Activated CD4-positive, alpha-beta T cell treated with anti-CD3 and anti-CD28 coated beads for 48 hours (primary cell): ENCODE data around the gene RFTN1.

Experiments
- DNase-seq: peaks from one replicate; pipeline ENCODE4 v3.0.0-alpha.2; 2020

Gene RFTN1

DNA sequence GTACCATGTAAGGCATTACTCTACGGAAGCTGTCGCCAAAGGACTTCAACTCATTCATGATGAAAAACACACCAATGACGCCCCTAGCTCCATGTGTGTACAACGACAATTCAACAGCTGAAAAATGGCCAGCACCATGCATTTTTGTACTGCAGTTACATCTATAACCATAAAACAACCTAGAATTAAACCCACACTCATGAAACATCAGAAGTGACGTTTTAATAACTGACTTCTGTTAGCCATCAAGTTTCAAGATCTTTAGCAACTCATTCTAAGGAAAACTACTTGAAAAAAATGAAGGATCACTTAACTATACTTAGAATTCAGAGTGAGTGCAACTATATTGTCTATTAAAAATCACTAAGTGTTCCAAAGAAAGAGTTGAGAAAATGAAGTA is 84.9 kb downstream of the RFTN1 start:
- no peak for DNase-seq

DNA sequence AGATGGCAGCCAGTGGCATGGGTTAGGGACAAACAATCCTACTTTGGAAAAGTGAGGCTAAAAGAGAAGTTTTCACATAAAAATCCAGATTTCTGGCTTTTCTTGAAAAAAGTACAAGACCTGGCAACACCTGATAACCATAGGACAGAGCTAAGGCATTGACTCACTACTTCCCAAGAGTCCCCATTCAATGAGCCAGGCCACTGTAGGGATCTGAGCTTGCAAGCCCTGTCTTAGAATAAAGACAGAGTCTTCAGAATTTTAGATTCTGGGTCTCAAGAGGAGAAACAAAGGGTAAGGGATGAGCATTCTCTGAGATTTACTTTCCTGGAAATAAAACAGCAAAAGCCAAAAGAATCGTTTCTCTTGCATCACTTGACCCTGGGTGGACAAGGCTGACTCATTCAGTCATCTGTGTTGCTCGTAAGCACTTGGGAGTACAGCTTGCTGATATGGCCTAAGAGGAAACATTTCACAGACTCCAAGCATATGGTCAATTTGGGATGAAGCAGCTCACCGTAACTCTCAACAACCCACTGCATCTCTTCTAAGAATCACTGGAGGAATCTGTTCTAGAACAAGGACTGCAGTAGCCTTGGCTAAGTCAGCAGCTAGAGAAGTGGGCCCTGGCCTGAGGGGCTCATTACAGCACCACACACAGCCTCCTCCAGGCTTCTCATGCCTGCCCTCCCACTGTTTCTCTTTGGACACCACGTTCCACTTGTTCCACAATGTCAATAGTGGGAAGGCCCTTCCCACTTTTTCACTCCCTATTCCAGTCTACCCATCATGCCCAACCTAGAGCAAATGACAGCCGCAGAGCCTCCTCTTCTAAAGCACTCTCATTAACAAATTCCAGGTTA is 86.2 kb downstream of the RFTN1 start:
- no peak for DNase-seq

DNA sequence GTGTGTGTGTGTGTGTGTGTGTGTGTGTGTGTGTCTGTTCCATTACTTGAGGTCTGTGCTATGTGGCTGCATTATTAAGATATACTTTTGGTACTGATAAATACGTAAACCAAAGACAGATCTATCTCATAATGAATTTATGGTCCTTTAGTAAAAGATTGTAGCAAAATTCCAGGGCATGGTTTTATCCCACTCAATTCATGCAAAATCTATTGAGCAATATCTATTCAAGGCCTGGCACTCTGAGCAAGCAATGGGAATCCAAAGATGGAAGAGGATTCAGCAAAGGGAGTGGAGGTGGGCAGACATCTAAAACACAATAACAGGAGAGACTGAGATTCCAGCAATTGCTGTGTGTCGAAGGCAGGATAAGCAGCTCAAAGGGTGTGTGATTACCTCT is 86.8 kb downstream of the RFTN1 start:
- DNase-seq = no peak

DNA sequence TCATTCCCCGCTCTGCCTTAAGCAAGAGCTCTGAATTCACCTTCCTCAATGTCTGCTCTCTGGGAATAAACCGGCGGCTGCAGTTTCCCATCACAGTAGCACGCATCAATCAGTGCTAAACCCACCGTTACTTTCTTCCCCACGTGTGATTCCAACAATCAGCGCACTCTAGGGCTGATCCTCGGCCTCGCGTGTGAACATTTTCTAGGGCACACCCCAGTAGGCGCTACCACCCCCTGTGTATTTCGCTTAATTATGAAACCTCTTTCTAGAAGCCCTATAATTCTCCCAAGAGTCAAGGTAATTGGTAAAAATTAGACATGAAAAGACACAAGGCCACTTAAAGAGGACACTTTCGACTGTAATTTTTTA is 87.5 kb downstream of the RFTN1 start:
- no peak for DNase-seq

DNA sequence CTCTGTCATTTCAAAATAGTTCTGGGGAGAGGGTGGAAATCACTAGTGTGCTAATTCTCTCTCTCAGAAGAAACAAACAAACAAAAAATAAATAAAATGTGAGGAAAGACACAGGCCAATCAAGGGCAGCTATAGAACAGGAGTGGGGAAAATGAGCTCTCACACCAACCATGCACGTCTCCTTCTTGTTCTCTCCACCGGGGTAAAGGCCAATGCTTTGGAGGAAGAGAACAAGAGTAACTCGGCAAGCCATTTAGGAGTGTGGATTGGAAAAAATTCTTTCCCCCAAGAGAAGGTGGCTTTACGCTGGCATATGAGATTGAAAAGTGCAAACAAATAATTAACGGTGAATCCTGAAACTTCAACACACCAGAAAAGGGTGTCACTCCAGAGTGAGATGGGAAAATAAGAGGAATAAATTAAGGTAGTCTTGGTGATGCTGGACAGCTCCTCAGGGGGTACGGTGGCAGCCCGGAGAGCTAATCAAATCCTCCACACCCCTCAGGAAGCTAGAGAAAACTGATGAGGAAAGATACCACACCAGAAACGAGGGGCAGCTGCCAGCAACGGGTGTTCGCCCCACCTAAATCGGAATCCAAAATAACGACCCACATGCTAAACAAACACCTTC is 88.0 kb downstream of the RFTN1 start:
- DNase-seq = no peak

DNA sequence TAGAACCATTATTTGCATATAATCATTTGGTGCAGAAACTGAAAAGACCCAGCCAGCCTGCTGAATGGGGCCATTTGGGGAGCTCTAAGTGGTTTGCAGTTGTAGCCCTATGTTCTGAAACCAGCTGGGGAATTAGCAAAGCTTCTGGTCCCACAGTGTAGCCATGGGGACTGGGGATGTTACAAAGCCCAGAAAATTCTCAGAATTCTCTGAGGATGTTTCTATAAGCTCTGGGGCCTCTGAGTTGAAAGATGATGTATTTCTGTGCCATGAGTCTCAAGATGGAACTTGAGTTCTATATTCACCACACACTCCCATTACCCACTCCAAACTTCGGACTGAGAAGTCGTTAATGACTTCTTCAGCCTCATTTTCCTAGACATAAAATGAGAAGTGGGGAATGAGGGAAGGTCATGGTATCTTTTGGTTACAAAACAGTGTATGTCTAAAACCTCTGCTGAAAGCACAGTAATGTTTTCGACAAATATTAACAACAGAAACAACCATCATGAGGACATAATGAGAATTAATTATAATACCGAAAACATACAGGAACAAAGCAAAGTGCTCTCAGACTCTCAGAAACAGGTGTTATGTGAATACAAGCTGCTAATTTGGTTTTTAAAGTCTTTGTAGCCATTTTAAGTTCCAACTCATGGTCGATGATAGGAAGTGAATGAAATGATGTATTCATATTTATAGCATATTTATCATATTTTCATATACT is 89.4 kb downstream of the RFTN1 start:
- no peak for DNase-seq

DNA sequence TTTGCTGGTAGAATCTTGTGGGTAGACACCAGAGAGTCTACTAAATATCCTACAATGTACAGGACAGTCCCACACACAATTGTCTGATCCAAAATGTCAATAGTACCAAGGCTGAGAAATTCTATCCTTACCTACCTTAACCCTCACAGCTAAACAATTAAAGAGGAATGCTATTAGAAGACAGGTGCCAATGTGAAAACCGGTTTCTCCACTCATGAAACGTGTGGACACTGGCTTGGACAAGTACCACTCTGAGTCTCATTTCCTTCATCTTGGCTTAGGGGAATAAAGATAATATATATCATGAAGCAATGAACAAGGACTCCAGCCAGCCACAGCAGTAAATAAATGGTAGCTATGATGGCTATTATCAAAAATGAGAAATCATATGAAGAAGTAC is 90.2 kb downstream of the RFTN1 start:
- no peak for DNase-seq

DNA sequence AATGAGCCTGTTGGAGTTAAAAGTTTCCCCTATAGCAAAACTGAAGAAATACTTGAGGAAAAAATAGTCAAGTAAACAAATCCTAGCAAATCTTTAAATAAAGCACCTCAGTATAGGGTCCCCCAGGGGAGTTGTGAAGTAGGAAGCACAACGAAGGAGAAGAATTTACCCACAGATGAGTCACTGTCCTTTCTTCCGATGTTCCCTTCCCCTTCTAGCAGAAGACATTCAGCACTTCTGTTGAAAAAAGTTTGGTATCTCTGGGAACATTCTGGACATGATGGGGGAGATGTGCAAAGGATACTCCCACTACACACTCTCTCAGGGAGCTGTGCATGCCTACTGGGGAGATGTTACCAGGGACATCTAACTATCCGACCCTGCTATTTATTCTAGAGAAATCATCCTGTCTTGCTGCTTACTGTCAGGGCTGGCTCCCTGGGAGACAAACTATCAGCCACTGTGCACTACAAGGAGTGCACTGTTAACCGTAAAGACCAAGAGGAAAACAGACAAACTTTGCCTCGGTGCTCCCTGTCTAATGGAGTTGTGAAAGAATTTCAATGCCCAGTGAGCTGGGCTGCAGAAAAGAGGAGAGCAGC is 93.8 kb downstream of the RFTN1 start:
- no peak for DNase-seq

DNA sequence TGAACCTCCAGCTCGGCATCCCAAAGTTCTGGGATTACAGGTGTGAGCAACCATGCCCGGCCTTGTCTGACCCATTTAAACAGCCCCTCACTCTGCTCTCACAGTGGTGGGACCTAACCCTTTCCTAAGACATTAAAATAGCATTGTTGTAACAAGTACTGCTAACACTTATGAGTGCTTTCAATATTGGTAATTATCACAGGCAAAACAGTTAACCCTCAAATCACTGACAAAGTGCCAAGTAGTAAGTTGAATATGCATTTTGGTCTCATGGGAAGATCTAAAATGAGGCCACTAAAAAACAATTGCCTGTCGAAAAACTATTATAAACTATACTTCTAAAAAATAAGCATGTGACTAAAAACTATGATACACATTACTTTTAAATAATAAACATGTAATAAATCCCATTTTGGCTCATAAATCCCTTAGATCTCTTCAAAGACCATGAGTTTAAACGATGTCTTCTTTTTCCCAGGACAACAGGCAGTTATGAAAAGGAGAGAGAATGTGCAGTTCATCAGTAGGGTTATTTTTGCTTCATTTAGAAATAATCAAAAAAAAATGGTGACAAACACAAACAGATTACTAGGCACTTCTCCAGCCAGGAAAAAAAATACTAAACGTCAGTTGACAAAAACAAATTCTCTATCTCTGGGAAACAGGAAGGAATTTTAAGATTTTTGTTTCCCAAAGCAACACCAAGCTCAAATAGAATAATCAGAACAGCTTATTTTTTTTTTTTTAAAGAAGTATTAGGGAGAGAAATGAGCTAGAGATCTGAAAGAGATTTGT is 95.4 kb downstream of the RFTN1 start:
- DNase-seq = no peak

DNA sequence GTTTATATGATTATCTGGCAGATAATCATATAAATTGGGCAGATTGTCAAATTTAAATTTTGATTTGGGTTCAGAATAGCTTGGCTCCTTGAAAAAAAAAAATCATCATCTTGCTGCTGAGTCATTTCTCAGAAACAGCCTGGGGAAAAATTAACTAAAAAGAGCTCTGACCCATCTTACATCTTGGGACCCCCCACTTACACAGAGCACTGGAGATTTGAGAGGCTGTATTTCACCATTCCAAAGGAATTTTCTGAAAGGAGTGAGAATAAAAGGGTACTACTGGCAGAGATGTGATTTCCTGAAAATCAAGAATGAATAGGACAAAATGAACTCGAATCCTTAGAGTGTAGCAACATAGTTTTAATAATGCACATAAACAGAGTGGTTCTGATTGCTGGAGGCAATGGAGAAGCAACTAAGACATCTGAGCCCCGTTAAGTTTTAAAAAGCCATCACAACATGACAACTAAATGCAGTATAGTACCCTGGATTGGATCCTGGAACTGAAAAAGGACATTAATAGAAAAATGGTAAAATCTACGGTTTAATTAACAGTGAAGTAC is 97.5 kb downstream of the RFTN1 start:
- DNase-seq = no peak

DNA sequence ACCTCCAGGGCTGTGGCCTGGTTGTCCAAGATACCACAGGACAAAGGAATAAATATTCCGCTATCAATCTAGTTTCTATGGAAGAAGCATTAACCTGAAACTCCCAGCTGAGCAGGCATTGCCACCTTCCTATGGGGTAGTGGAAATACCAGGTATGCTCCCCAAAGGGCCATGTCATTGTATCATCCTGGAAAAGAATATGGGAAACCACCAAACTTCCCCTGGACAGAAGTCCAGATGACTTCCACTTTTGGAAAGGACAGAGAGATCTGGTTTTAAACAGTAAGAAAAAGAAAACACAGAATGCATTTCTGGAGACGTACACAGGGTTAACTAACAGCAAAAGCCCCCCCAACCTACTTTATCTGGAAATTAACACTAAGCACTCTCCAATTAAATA is 100.2 kb downstream of the RFTN1 start:
- no peak for DNase-seq

DNA sequence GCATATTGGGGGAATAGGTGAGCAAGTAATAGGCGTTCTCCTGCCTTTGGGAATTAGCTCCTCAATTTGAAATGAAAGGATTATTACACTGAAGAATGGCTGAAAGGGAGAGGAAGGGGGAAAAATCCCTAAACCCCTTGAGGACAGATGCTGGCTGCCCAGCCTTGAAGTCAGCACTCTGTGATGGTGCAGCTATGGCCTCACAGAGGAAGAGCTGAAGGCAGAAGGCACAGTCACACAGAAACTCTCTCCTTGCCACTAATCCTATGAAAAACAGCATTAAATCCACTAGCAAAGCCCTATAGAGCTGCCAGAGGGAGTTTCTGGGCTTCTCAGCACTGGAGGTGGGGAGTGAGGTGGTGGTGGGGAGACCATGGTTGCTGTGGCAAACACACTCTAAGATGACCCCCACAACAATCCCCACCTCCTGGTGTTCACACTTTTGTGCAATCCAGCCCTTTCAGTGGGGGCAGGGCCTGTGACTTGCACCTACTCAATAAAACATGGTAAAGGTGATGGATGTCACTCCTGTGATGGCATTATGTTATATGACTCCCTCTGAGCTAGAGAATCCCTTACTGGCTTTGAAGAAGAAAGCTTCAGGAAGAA is 101.2 kb downstream of the RFTN1 start:
- no peak for DNase-seq

DNA sequence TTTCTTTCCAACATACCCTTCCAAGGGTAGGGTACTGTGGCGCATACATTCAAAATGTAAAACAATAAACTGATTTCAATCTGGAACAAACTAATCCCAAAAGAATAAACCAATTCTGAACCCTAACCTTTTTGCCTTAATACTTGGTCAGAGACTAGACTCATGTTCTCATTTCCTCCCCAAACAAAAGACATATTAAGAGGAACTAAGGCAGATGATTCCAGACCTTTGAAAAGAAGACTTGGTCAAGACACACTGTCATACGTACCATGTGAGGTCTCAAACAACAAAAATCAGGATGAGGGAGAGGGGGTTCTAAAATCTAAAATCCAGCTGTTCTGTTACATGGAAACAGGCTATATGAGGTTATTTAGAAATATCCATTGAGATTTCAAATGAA is 102.1 kb downstream of the RFTN1 start:
- DNase-seq = no peak

DNA sequence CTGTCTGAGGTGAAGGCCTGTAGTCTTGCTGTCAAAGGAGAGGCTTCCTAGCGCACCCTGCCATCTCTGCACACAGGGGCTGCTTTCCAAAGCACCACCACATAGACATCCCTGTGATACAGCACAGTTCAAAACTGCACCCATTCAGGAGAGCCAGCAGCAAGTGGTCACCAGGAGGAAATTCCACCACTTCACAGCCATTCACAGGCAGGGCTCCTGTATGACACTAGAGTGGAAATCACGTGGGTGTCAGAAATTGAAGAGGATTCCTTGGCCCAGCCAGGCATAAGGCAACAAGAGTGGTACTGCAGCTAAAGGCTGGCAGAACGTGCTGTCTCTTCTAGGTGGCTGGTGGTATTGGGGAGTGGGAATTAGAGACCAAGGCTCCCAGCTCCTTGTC is 102.8 kb downstream of the RFTN1 start:
- no peak for DNase-seq

DNA sequence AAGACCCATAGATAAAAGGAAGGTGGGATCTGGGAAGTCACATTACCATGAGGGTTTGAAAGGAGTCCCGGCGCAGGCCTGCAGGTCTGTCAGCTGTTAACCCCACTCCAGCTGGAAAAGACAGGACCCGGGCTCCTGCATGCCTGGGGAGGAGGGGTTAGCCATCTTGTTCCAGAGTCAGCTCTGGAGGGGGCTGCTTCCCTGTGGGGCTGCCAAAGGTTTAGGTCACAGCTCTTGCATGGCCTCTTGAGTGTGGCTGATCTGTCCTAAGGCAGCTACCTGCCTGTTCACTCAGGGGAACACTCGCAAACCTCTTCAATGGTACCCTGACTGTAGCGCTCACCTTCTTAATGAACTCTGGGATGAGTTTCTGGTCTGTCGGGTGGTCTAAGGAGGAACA is 104.5 kb downstream of the RFTN1 start:
- no peak for DNase-seq

DNA sequence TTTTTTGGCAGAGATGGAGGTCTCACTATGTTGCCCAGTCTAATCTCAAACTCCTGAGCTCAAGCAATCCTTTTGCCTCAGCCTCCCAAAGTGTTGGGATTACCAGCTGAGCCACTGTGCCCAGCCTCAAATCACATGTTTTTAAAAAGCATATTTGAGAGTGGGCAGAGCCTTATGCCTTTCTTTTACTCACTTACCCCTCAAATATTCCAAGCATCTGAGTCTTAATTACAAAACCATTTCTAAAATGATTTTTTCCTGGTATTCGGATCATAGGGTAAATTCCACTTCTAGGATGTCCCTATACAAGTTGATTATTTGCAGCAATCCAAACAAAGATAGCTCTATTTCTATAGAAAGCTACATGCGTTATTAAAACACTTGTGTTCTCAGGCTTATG is 106.1 kb downstream of the RFTN1 start:
- DNase-seq = no peak

DNA sequence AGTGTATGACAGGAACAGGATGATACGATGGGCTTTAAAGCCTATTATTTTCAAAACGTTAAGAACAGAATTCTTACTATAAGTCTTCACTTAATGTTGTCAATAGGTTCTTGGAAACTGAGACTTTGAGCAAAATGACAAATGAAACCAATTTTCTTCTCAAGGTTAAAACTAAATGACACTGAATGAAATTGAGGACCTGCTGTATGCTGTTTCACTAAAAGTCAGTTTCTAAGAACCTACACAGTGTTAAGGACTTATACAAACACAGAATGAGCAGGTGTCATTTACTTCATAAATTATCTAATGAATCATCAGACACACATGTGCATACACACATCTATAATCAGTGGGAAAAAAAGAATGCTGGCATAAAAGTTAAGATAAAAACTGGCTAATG is 106.9 kb downstream of the RFTN1 start:
- DNase-seq = no peak

DNA sequence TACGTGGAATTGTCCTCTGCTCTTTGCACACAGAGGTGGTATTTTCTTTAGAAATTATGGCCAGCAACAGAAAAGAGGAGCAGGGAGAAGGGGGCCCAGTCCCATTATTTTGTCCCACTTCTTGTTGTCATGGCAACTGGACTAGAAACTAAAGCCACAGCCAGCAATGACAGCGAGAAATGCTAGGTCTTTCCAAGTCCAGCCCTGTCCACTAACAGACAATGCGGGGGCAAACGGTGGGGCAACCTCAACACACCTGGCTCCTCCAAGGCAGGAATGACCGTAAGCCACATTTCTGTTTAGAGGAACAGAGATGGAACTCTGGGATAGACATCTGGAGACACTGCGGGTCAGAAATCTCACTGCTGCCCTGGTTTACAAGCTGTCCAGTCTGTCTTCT is 107.3 kb downstream of the RFTN1 start:
- no peak for DNase-seq

DNA sequence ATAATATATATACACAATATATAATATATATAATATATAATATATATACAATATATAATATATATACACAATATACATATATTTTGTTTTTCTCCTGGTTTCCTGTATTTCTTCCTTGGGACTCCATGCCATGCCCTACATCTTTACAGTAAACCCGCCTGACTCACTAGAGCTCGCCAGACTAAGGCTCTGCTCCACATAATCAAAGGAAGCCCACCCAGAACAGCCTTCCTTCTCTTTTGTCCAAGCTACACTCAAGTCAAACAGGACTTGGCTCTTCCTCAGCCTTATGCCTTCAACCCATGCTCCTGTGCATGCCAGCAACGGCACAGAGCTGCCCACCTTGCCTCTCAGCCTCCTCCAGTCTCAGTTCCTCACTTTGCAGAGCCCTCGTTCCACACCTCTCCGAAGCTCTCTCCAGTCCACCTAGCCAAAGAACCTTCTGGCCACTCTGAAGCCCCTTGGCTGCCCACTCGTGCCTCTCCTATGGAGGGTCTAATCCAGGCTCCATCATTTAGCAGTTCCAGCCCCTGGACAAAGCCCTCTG is 109.1 kb downstream of the RFTN1 start:
- DNase-seq = no peak

DNA sequence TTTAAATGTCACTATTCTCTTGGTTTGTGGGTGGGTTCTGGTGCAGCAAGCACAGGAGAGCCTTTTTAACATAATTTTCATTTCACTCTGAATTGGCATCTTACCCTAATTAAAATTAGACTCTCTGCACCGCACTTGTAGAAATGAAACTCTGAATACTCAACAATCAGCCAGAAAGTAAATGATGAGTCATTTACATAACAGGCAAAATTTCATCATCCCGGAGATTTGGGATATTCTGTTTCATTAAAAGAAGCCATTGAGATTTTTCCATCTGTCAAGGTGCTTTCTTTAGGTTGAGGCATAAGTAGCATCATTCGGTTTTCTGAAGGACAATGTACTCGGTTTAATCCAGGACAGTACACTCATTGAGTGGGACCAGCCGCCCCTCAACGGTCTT is 111.0 kb downstream of the RFTN1 start:
- DNase-seq = no peak

DNA sequence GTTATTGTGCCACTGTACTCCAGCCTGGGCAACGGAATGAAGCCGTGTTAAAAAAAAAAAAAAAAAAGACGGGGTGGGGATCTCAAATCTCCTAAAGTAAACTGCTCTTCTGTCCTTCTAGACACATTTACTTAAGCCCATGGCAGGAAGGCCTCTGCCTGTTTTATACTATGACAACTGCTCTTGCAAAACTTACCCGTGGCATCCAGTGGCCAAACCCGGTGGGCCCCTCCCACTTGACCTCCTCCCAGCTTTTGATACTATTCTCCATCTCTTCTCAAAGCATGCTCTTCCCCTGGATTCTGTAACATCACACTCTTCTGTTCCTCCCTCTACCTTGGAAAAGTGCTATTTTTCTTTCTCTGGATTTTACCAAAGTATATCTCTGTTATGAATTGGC is 112.2 kb downstream of the RFTN1 start:
- DNase-seq = no peak
